Activated CD4-positive, alpha-beta T cell treated with anti-CD3 and anti-CD28 coated beads, Interleukin-2, amount 50 U/mL, for 4 hours (primary cell): ENCODE data around the gene DIO3.

Experiments used
- DNase-seq, 2 experiments: peaks; one replicate each; pipeline ENCODE4 v3.0.0-alpha.2; 2020

Gene DIO3

GRCh38 chr14:101561145-101561896 is at the start of gene DIO3:
Gene DIO3, plus strand, starts transcription at chr14:101561495.
- DNase-seq = no peak

GRCh38 chr14:101511620-101512375 is 49.5 kb upstream of the DIO3 start:
- no peak for DNase-seq

- no peak for DNase-seq
Observed at GRCh38 chr14:101512376-101512695, 49.0 kb upstream of the DIO3 start.

GRCh38 chr14:101514136-101514535 is 47.2 kb upstream of the DIO3 start:
- no peak for DNase-seq

- no peak for DNase-seq
Observed at GRCh38 chr14:101516401-101516800, 44.9 kb upstream of the DIO3 start.

GRCh38 chr14:101518611-101519473 is 42.5 kb upstream of the DIO3 start:
- no peak for DNase-seq

GRCh38 chr14:101520621-101521472 is 40.4 kb upstream of the DIO3 start:
- no peak for DNase-seq

GRCh38 chr14:101521473-101521915 is 39.8 kb upstream of the DIO3 start:
- no peak for DNase-seq

GRCh38 chr14:101521978-101522377 is 39.3 kb upstream of the DIO3 start:
- no peak for DNase-seq

GRCh38 chr14:101525640-101526527 is 35.4 kb upstream of the DIO3 start:
- DNase-seq = no peak

GRCh38 chr14:101527987-101528386 is 33.3 kb upstream of the DIO3 start:
- DNase-seq = no peak

GRCh38 chr14:101529079-101529478 is 32.2 kb upstream of the DIO3 start:
- DNase-seq = no peak

GRCh38 chr14:101534198-101534597 is 27.1 kb upstream of the DIO3 start:
- DNase-seq = no peak

- DNase-seq = no peak
Observed at GRCh38 chr14:101535232-101535631, 26.1 kb upstream of the DIO3 start.

GRCh38 chr14:101535701-101536207 is 25.5 kb upstream of the DIO3 start:
- no peak for DNase-seq

GRCh38 chr14:101537286-101537685 is 24.0 kb upstream of the DIO3 start:
- no peak for DNase-seq

- DNase-seq = no peak
Observed at GRCh38 chr14:101538878-101539277, 22.4 kb upstream of the DIO3 start.

- no peak for DNase-seq
Observed at GRCh38 chr14:101539880-101540279, 21.4 kb upstream of the DIO3 start.

- DNase-seq = no peak
Observed at GRCh38 chr14:101540481-101541462, 20.5 kb upstream of the DIO3 start.

GRCh38 chr14:101542391-101542790 is 18.9 kb upstream of the DIO3 start:
- DNase-seq = no peak
